Sigmoid colon (tissue), 4 donors: ENCODE results near the gene MC2R.

Experiments
- CTCF ChIP-seq, 4 experiments: fragments of 450-650 bp in 3 of 4; fragments of 200-600 bp in 1 of 4; IDR thresholded peaks; one replicate each; pipeline ENCODE4 v1.5.1; 2016 to 2019; ENCODE audit warnings: antibody characterized with exemption in 4 of 4, mild to moderate bottlenecking in 3 of 4, moderate library complexity in 2 of 4
- EP300 ChIP-seq, 4 donors: sonication (generic); formaldehyde crosslinking; IDR thresholded peaks; one replicate each; pipeline ENCODE4 v1.6.1; 2017; ENCODE audit warnings: antibody characterized with exemption in 4 of 4
- POLR2A ChIP-seq, 2 donors: fragments of 450-650 bp; IDR thresholded peaks; one replicate each; pipeline ENCODE4 v1.6.1; 2016; ENCODE audit warnings: antibody characterized with exemption in 2 of 2, mild to moderate bottlenecking in 2 of 2, moderate library complexity in 2 of 2
- POLR2AphosphoS5 ChIP-seq, 4 donors: sonication (generic); formaldehyde crosslinking; IDR thresholded peaks; one replicate each; pipeline ENCODE4 v1.6.1; 2017; ENCODE audit warnings: antibody characterized with exemption in 4 of 4

GRCh38 chr18:13912601-13913000 is 2.7 kb downstream of the MC2R start:
- no peak for TF ChIP-seq POLR2A (IDR thresholded peaks at IDR 0.05)
- no peak for TF ChIP-seq CTCF (IDR thresholded peaks at IDR 0.05)
- no peak for TF ChIP-seq POLR2AphosphoS5 (IDR thresholded peaks at IDR 0.05)
- no peak for TF ChIP-seq EP300 (IDR thresholded peaks at IDR 0.05)
